Measurements from ENCODE around the gene FAM227A.

Gene FAM227A

GRCh38 chr22:38614332-38615063 is 41.7 kb downstream of the FAM227A start:
- POLR2A ChIA-PET = no interaction called here
- no peak overlapping the region for H3K4me3 ChIP-seq (ENCODE audit: low read depth, low read length)
- TF ChIP-seq, protein P1, sequence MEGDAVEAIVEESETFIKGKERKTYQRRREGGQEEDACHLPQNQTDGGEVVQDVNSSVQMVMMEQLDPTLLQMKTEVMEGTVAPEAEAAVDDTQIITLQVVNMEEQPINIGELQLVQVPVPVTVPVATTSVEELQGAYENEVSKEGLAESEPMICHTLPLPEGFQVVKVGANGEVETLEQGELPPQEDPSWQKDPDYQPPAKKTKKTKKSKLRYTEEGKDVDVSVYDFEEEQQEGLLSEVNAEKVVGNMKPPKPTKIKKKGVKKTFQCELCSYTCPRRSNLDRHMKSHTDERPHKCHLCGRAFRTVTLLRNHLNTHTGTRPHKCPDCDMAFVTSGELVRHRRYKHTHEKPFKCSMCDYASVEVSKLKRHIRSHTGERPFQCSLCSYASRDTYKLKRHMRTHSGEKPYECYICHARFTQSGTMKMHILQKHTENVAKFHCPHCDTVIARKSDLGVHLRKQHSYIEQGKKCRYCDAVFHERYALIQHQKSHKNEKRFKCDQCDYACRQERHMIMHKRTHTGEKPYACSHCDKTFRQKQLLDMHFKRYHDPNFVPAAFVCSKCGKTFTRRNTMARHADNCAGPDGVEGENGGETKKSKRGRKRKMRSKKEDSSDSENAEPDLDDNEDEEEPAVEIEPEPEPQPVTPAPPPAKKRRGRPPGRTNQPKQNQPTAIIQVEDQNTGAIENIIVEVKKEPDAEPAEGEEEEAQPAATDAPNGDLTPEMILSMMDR (IDR thresholded peaks at IDR 0.05; ENCODE audit: insufficient read depth, low read length, missing control alignments) = no peak
- no peak for DNase-seq (ENCODE audit: low read depth, low spot score)
- CTCF ChIA-PET = no interaction called here

DNA sequence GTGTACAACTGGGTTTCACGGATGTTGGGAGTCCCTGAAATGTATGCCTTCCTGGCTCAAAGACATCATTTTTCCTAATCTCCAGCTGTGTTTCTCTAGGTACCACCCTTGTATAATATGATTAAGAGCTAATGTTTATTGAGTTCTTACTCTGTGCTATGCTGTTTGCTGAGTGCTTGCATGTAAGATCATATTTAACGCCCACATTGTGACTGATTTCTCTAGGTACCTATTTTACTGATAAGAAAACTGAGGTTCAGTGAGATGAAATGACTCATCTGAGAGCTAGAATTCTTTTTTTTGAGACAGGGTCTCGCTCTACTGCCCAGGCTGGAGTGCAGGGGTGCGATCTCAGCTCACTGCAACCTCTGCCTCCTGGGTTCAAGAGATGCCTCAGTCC is 42.6 kb downstream of the FAM227A start:
- no peak overlapping the region for H3K4me3 ChIP-seq (ENCODE audit: low read depth, low read length)
- POLR2A ChIA-PET = no interaction called here
- TF ChIP-seq, protein P1 (IDR thresholded peaks at IDR 0.05; ENCODE audit: insufficient read depth, low read length, missing control alignments) = no peak
- DNase-seq (ENCODE audit: low read depth, low spot score) = no peak
- CTCF ChIA-PET = interaction anchor here (1.2 kb wide), 1 partner anchor 10 kb away, joined by 4 read pairs; no protein-coding TSS in a partner anchor

DNA sequence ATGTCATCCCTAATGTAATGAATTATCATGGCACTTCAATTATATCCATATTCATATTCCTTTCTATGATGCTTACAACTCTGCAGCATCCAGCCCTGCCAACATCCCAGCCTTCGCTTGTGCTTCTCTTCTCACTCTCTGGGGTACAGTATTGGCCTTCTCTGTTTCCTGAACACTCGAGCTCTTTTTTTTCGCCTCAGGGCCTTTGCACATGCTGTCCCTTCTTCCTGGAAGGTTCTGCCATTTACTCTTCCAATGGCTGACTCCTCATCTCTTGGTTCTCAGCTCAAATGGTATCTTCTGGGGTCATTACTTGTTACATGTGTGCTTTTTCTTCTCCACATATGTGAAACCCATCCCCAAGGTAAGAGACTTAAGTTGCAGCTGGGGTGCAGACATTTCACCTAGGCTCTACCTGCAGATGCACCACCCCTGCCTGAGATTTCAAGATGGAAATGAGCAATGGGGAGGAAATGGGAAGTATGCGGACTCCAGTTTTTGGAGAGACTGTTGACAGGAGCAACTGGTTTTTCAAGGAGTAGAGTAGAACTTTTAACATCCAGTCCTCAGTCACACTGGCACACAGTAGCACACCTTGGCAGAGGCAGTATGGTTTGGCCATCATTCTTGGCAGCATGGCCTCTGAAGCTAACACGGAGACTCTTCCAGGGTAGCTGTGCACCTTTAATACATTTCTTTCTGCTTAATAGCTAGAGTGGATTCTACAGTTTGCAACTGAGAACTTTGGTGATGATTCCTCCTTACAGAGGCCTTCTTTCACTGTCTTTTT is 43.8 kb downstream of the FAM227A start:
- H3K4me3 ChIP-seq (ENCODE audit: low read depth, low read length) = no peak overlapping the region
- DNase-seq (ENCODE audit: low read depth, low spot score) = no peak
- TF ChIP-seq, protein P1 (IDR thresholded peaks at IDR 0.05; ENCODE audit: insufficient read depth, low read length, missing control alignments) = no peak
- CTCF ChIA-PET = interaction anchor here (1.2 to 1.5 kb wide), 2 partner anchors 9 to 69 kb away, joined by 3 to 4 read pairs; partner anchors contain the start of gene TOMM22
- POLR2A ChIA-PET = no interaction called here

DNA sequence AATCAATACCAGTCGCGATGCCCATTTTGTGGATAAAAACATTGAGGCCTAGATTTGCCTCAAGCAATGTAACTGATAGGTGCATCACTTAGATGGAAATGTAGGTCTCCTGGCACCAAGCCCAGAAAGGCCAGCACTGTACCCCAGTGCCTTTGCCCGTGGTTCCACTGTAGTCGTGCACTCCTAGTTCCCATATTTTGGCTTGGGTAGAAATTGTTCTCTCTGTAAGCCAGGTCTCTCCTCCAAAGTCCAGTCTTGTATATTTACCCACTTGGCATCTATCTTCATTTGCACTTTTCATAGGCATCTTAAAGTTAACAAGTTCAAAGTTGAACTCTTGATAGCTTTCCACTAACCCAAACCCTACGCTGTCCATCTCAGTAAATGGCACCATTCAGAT is 44.6 kb downstream of the FAM227A start:
- ChIA-PET POLR2A (no interaction called here), CTCF (interaction anchor here (0.6 to 1.5 kb wide), 2 partner anchors 39 to 70 kb away, joined by 3 read pairs; partner anchors contain the start of gene TOMM22)
- TF ChIP-seq, protein P1 (IDR thresholded peaks at IDR 0.05; ENCODE audit: insufficient read depth, low read length, missing control alignments) = no peak
- no peak for DNase-seq (ENCODE audit: low read depth, low spot score)
- H3K4me3 ChIP-seq (ENCODE audit: low read depth, low read length) = no peak overlapping the region

GRCh38 chr22:38610234-38610633 is 46.0 kb downstream of the FAM227A start:
- CTCF ChIA-PET = no interaction called here
- no peak overlapping the region for H3K4me3 ChIP-seq (ENCODE audit: low read depth, low read length)
- POLR2A ChIA-PET = no interaction called here
- TF ChIP-seq, protein P1 (IDR thresholded peaks at IDR 0.05; ENCODE audit: insufficient read depth, low read length, missing control alignments) = no peak
- DNase-seq (ENCODE audit: low read depth, low spot score) = no peak

All from AG04449 (cell line).